Hematopoietic multipotent progenitor cell treated with erythropoietin and hydrocortisone succinate and interleukin-3 and kit ligand, for 15 days (in vitro differentiated cells): ENCODE data around the gene RINL.
A peak's percentile ranks its signal among the peaks of the same experiment; 100 is the strongest.

Experiments used
- DNase-seq: peaks from one replicate; pipeline ENCODE4 v3.0.0-alpha.2; 2015; ENCODE audit warnings: low spot score

RINL gene

GRCh38 chr19:38849147-38849859 lies 28.8 kb downstream of the RINL start:
- DNase-seq: peak; percentile 96

GRCh38 chr19:38848299-38849146 lies 29.6 kb downstream of the RINL start:
- no peak for DNase-seq

- DNase-seq: no peak
Observed at GRCh38 chr19:38846097-38846496, 32.0 kb downstream of the RINL start.

- no peak for DNase-seq
Observed at GRCh38 chr19:38845374-38846024, 32.6 kb downstream of the RINL start.

- DNase-seq: no peak
Observed at GRCh38 chr19:38844093-38844686, 33.9 kb downstream of the RINL start.

GRCh38 chr19:38843175-38843758 lies 34.8 kb downstream of the RINL start:
- no peak for DNase-seq

GRCh38 chr19:38842439-38843174 lies 35.5 kb downstream of the RINL start:
- no peak for DNase-seq

- DNase-seq: no peak
Observed at GRCh38 chr19:38841787-38842438, 36.2 kb downstream of the RINL start.

- DNase-seq: no peak
Observed at GRCh38 chr19:38841180-38841766, 36.8 kb downstream of the RINL start.

GRCh38 chr19:38840583-38840968 lies 37.5 kb downstream of the RINL start:
- no peak for DNase-seq

GRCh38 chr19:38839816-38840582 lies 38.1 kb downstream of the RINL start:
- no peak for DNase-seq

- DNase-seq: no peak
Observed at GRCh38 chr19:38838986-38839761, 38.9 kb downstream of the RINL start.

- DNase-seq: no peak
Observed at GRCh38 chr19:38838208-38838985, 39.7 kb downstream of the RINL start.

- no peak for DNase-seq
Observed at GRCh38 chr19:38837656-38838121, 40.4 kb downstream of the RINL start.

- DNase-seq: no peak
Observed at GRCh38 chr19:38836983-38837626, 41.0 kb downstream of the RINL start.

GRCh38 chr19:38836159-38836982 lies 41.7 kb downstream of the RINL start:
- no peak for DNase-seq

GRCh38 chr19:38834590-38834989 lies 43.5 kb downstream of the RINL start:
- no peak for DNase-seq
